GM18505 (cell line): Measurements from ENCODE around the gene ITGA6.

Experiments used
- ATAC-seq: cut with Tn5 transposase; IDR thresholded peaks from one replicate; pipeline ENCODE4 v1.9.1; 2021; ENCODE audit not compliant: unreplicated experiment
- POLR2A ChIP-seq: IDR thresholded peaks from 4 replicates; pipeline ENCODE4 v1.6.1; 2011; ENCODE audit warnings: borderline replicate concordance; ENCODE audit not compliant: insufficient read depth, insufficient read length; ENCODE audit errors: extremely low read depth

The ITGA6 gene

DNA sequence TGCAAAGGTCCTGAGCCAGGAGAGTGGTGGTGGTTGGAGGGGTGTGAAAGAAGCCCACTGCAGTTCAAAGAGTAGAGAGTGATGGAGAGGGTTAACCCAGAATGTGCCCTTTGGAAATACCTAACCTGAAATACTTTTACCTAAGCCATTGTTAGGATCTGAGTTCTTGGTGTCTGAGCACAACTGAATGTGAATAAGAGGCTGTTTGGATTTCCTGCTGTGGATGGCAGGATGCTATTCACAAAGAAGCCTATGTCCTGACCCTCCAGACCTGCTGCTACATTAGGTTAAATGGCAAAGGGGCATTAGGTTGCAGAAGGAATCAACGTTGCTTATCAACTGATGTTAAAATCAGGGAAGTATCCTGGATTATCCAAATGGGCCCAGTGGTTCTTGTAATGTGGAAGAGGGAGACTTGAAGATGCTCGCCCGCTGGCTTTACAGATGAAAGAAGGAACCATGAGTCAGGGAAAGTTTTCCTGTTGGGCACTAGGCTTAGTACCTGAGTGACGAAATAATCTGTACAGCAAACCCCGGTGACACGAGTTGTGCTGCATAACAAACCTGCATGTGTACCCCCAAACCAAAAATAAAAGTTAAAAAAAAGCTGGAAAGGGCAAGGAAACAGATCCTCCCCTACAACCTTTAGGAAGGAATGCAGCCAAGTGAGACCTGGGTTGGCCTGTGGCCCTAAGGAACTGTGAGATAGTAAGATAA is 27.2 kb downstream of the ITGA6 start:
- no peak for TF ChIP-seq POLR2A
- no peak for ATAC-seq

GRCh38 chr2:172455121-172455515 is 27.7 kb downstream of the ITGA6 start:
- TF ChIP-seq POLR2A: no peak
- ATAC-seq: no peak

- no peak for ATAC-seq
- no peak for TF ChIP-seq POLR2A
Measured at GRCh38 chr2:172456002-172456401, 28.6 kb downstream of the ITGA6 start.

- no peak for ATAC-seq
- no peak for TF ChIP-seq POLR2A
Measured at GRCh38 chr2:172457536-172457935, 30.1 kb downstream of the ITGA6 start.

GRCh38 chr2:172458561-172459124 is 31.3 kb downstream of the ITGA6 start:
- TF ChIP-seq POLR2A: no peak
- no peak for ATAC-seq

DNA sequence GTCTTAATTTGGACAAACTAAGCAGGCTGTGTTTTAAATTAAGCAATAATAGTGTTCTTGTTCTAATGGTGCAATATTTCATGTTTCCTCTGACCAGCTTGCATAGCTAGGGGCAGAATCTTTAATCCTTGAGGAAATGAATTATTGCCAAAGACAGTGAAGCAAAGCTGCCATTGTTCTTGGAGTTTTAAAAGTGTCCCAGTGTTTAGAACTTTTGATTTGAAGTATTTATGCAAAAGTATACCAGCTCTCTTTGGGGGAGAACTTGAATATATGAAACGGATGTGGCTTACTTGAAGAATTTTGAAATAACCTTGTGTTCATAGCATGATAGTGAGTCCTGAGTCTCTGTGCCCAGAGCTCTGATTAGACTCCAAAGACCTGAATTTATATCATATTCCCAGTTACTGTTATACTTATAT is 33.4 kb downstream of the ITGA6 start:
- ATAC-seq: no peak
- no peak for TF ChIP-seq POLR2A

GRCh38 chr2:172461591-172462372 is 34.4 kb downstream of the ITGA6 start:
- TF ChIP-seq POLR2A: no peak
- ATAC-seq: peak; percentile 50

- ATAC-seq: no peak
- TF ChIP-seq POLR2A: no peak
Measured at GRCh38 chr2:172462373-172462848, 35.0 kb downstream of the ITGA6 start.

GRCh38 chr2:172462849-172463381 is 35.5 kb downstream of the ITGA6 start:
- ATAC-seq: no peak
- no peak for TF ChIP-seq POLR2A

- ATAC-seq: no peak
- TF ChIP-seq POLR2A: no peak
Measured at GRCh38 chr2:172464400-172465129, 37.2 kb downstream of the ITGA6 start.

DNA sequence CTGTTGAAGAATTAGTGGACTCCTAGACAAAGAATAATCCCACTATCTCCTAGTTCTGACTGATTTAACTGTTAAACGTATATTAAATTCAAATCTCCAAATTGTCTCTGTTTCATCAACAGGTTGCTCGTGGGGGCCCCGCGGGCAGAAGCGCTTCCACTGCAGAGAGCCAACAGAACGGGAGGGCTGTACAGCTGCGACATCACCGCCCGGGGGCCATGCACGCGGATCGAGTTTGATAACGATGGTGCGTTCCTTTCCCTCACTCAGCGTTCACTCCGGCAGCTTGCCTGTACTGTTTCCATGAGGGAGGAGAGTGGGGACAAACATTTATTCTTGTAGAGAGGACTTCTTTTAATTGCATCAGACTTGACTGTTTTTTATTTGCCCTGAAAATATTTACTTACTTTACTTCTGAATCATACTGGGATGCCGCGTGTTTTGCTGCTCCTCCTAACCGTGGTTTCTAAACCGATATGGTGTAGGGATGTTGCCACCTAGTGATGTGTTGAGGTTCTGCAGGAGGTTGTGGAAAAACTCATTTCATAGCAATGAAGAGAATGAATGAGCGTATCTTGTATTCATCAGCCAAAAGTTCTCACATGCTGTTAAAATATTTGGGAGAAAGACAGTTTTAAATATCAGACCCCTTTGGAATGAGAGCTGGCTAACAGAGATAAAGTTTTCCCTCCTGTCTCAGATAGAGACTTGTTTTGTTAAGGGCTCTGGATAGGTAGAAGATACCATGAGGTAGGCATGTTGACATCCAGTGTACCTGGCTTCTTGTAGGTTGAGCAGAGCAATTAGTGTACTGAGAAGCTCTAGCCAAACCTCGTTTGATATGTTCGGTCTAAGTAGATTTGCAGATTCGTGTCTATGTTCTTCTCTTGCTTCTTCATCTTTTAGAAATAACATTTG is 38.3 kb downstream of the ITGA6 start:
- no peak for TF ChIP-seq POLR2A
- ATAC-seq: no peak

GRCh38 chr2:172467382-172467781 is 40.0 kb downstream of the ITGA6 start:
- TF ChIP-seq POLR2A: no peak

DNA sequence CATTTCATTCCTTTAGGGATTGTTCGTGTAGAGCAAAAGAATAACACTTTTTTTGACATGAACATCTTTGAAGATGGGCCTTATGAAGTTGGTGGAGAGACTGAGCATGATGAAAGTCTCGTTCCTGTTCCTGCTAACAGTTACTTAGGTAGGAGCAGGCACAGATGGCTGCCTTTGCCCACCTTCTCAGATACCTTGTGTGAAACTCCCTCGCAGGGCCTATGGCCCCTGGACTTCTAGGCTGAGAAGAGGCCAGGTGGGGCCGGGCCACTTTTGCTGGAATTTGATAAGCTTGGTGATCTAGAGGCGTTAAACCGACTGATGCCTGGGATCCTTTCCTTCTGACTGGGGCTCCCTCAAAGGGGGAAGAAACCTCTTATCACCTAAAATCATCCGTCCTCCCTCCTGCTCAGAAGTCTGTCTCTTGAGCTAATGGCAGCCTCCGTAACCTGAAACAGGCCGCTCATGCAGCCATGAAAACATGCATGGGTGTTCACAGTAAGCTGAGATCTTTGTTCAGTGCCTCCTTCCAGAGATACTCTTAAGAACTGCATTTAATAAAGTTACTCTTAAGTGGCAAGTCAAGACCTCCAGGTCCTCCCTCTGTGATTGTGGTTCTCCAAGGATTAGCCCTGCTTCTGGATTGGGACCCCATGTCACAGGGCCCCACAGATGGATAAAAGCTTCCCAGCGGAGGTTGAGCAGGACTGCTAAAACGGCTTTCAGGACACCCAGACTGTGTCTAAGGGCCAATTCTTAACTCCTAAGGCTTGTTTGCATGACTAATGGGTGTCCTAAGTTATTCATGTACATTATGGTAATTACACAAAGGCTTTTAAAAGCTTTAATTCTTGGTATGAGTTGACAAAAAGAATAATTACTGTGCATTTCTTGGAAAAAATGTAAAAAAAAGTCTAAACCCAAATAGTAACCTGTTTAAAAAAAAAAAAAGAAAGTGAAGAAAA is 43.9 kb downstream of the ITGA6 start:
- TF ChIP-seq POLR2A: no peak

More at GRCh38 chr2:172467382-172467781, 40.0 kb downstream of the ITGA6 start:
- no peak for ATAC-seq

More for the DNA sequence above, 43.9 kb downstream of the ITGA6 start:
- no peak for ATAC-seq
